Muscle layer of duodenum (tissue), 2 donors: ENCODE measurements around the gene LIN7A.
"Not testable (repeated sequence)": the region's sequence is repeated elsewhere in the genome, so short reads cannot be mapped to it uniquely, and the experiment has no call there.

Source experiments
- H3K27ac ChIP-seq: one replicate; pipeline ENCODE4 v1.7.0; 2013; ENCODE audit warnings: mild to moderate bottlenecking, low read length
- H3K27me3 ChIP-seq: one replicate; pipeline ENCODE4 v1.7.0; 2013; ENCODE audit warnings: low read depth, mild to moderate bottlenecking, control low read depth, low read length
- H3K36me3 ChIP-seq, 2 donors: one replicate each; pipeline ENCODE4 v1.7.0; 2013; ENCODE audit warnings: low read length in 2 of 2, control low read depth in 1 of 2, mild to moderate bottlenecking in 1 of 2; ENCODE audit not compliant: insufficient read depth in 2 of 2, control insufficient read depth in 1 of 2
- H3K4me1 ChIP-seq, 2 donors: one replicate each; pipeline ENCODE4 v1.7.0; 2013; ENCODE audit warnings: low read length in 2 of 2, mild to moderate bottlenecking in 2 of 2, control low read depth in 1 of 2, moderate library complexity in 1 of 2; ENCODE audit not compliant: insufficient read depth in 2 of 2, control insufficient read depth in 1 of 2
- H3K4me3 ChIP-seq, 2 donors: one replicate each; pipeline ENCODE4 v1.7.0; 2013; ENCODE audit warnings: low read length in 2 of 2, low read depth in 1 of 2, mild to moderate bottlenecking in 1 of 2
- H3K9me3 ChIP-seq, 2 donors: one replicate each; pipeline ENCODE4 v1.7.0; 2013; ENCODE audit warnings: low read length in 2 of 2, control low read depth in 1 of 2, mild to moderate bottlenecking in 1 of 2; ENCODE audit not compliant: control insufficient read depth in 1 of 2
- donor health status: healthy.

LIN7A gene

GRCh38 chr12:80878452-80878851, 59.3 kb downstream of the LIN7A start:
- H3K36me3 ChIP-seq, H3K4me3 ChIP-seq, H3K9me3 ChIP-seq, H3K27me3 ChIP-seq, H3K4me1 ChIP-seq, H3K27ac ChIP-seq: not testable (repeated sequence)

- Histone ChIP-seq H3K27me3 (no peaks in the 10 kb centered on the region), H3K4me3 (no peak overlapping the region), H3K27ac (no peak overlapping the region), H3K36me3 (no peaks in the 10 kb centered on the region), H3K9me3 (no peaks in the 10 kb centered on the region), H3K4me1 (no peaks in the 10 kb centered on the region)
These were observed 59.9 kb downstream of the LIN7A start for GRCh38 chr12:80877721-80878265.

- no peaks in the 10 kb centered on the region for H3K36me3 ChIP-seq
- H3K9me3 ChIP-seq: no peaks in the 10 kb centered on the region
- H3K4me3 ChIP-seq: no peak overlapping the region
- no peak overlapping the region for H3K27ac ChIP-seq
- no peaks in the 10 kb centered on the region for H3K4me1 ChIP-seq
- H3K27me3 ChIP-seq: no peaks in the 10 kb centered on the region
These were observed 65.7 kb downstream of the LIN7A start for GRCh38 chr12:80872053-80872452.

GRCh38 chr12:80869264-80869663, 68.5 kb downstream of the LIN7A start:
- no peak overlapping the region for H3K4me3 ChIP-seq
- no peak overlapping the region for H3K27ac ChIP-seq
- H3K4me1 ChIP-seq: no peaks in the 10 kb centered on the region
- H3K36me3 ChIP-seq: no peaks in the 10 kb centered on the region
- no peaks in the 10 kb centered on the region for H3K9me3 ChIP-seq
- H3K27me3 ChIP-seq: no peaks in the 10 kb centered on the region

GRCh38 chr12:80868576-80868975, 69.2 kb downstream of the LIN7A start:
- H3K27ac ChIP-seq: no peak overlapping the region
- H3K27me3 ChIP-seq: no peaks in the 10 kb centered on the region
- H3K36me3 ChIP-seq: no peaks in the 10 kb centered on the region
- H3K4me1 ChIP-seq: no peaks in the 10 kb centered on the region
- no peaks in the 10 kb centered on the region for H3K9me3 ChIP-seq
- no peak overlapping the region for H3K4me3 ChIP-seq

GRCh38 chr12:80867941-80868340, 69.8 kb downstream of the LIN7A start:
- H3K27me3 ChIP-seq: no peaks in the 10 kb centered on the region
- H3K4me3 ChIP-seq: no peak overlapping the region
- H3K4me1 ChIP-seq: no peaks in the 10 kb centered on the region
- H3K27ac ChIP-seq: no peak overlapping the region
- no peaks in the 10 kb centered on the region for H3K9me3 ChIP-seq
- no peaks in the 10 kb centered on the region for H3K36me3 ChIP-seq

- Histone ChIP-seq H3K27me3 (no peaks in the 10 kb centered on the region), H3K4me3 (no peak overlapping the region), H3K4me1 (no peaks in the 10 kb centered on the region), H3K27ac (no peak overlapping the region), H3K36me3 (no peaks in the 10 kb centered on the region), H3K9me3 (no peaks in the 10 kb centered on the region)
These were observed 73.5 kb downstream of the LIN7A start for GRCh38 chr12:80864046-80864735.

GRCh38 chr12:80862531-80862930, 75.2 kb downstream of the LIN7A start:
- Histone ChIP-seq H3K27me3 (no peaks in the 10 kb centered on the region), H3K27ac (no peak overlapping the region), H3K36me3 (no peaks in the 10 kb centered on the region), H3K4me3 (no peak overlapping the region), H3K4me1 (no peaks in the 10 kb centered on the region), H3K9me3 (no peaks in the 10 kb centered on the region)

GRCh38 chr12:80861641-80862378, 75.9 kb downstream of the LIN7A start:
- Histone ChIP-seq H3K4me1 (no peaks in the 10 kb centered on the region), H3K4me3 (no peak overlapping the region), H3K36me3 (no peaks in the 10 kb centered on the region), H3K9me3 (no peaks in the 10 kb centered on the region), H3K27ac (no peak overlapping the region), H3K27me3 (no peaks in the 10 kb centered on the region)

- Histone ChIP-seq H3K27me3 (no peaks in the 10 kb centered on the region), H3K27ac (no peak overlapping the region), H3K4me1 (no peaks in the 10 kb centered on the region), H3K4me3 (no peak overlapping the region), H3K9me3 (no peaks in the 10 kb centered on the region), H3K36me3 (no peaks in the 10 kb centered on the region)
These were observed 76.8 kb downstream of the LIN7A start for GRCh38 chr12:80860928-80861327.

- H3K9me3 ChIP-seq: no peaks in the 10 kb centered on the region
These were observed 77.5 kb downstream of the LIN7A start for GRCh38 chr12:80860206-80860605.

More at GRCh38 chr12:80860206-80860605, 77.5 kb downstream of the LIN7A start:
- Histone ChIP-seq H3K36me3 (no peaks in the 10 kb centered on the region), H3K4me3 (no peak overlapping the region), H3K27ac (no peak overlapping the region), H3K4me1 (no peaks in the 10 kb centered on the region), H3K27me3 (no peaks in the 10 kb centered on the region)
